H9 (cell line): ENCODE results near the gene SET. TPM values are rescaled to one million over a fixed set of nuclear protein-coding genes. Genes with fewer than 3 reads are reported as not detected.

Experiments used
- DNase-seq: peaks from one replicate; pipeline ENCODE4 v3.0.0-alpha.2; 2017
- H2AFZ ChIP-seq: one replicate; pipeline ENCODE4 v1.6.1; 2013; ENCODE audit warnings: mild to moderate bottlenecking, low read length, control low read depth, moderate library complexity
- H2AK5ac ChIP-seq: 2 replicates; pipeline ENCODE4 v1.6.1; 2013; ENCODE audit warnings: low read length, control low read depth, mixed read lengths; ENCODE audit not compliant: insufficient read length
- H2BK120ac ChIP-seq: one replicate; pipeline ENCODE4 v1.6.1; 2013; ENCODE audit warnings: low read depth, mild to moderate bottlenecking, low read length, control low read depth, inconsistent platforms; ENCODE audit not compliant: poor library complexity, severe bottlenecking
- H2BK12ac ChIP-seq: 2 replicates; pipeline ENCODE4 v1.6.1; 2013; ENCODE audit warnings: low read length, control low read depth, mixed read lengths, low read depth; ENCODE audit not compliant: insufficient read length
- H2BK15ac ChIP-seq: 2 replicates; pipeline ENCODE4 v1.6.1; 2013; ENCODE audit warnings: low read depth, low read length, control low read depth
- H2BK20ac ChIP-seq: one replicate; pipeline ENCODE4 v1.6.1; 2013; ENCODE audit warnings: low read depth, mild to moderate bottlenecking, low read length, control low read depth, inconsistent platforms; ENCODE audit not compliant: poor library complexity, severe bottlenecking
- H2BK5ac ChIP-seq: 2 replicates; pipeline ENCODE4 v1.6.1; 2013; ENCODE audit warnings: low read length, control low read depth, mixed read lengths; ENCODE audit not compliant: insufficient read length
- H3K14ac ChIP-seq: 2 replicates; pipeline ENCODE4 v1.6.1; 2013; ENCODE audit warnings: low read length, control low read depth; ENCODE audit not compliant: insufficient read depth
- H3K18ac ChIP-seq: 2 replicates; pipeline ENCODE4 v1.6.1; 2013; ENCODE audit warnings: low read depth, mild to moderate bottlenecking, mixed read lengths, low read length, control low read depth; ENCODE audit not compliant: insufficient read length
- H3K23ac ChIP-seq: 2 replicates; pipeline ENCODE4 v1.6.1; 2013; ENCODE audit warnings: low read length, control low read depth, mixed read lengths, low read depth; ENCODE audit not compliant: insufficient read length
- H3K23me2 ChIP-seq: 2 replicates; pipeline ENCODE4 v1.6.1; 2013; ENCODE audit warnings: low read depth, mild to moderate bottlenecking, mixed read lengths, low read length, control low read depth; ENCODE audit not compliant: insufficient read length, poor library complexity, severe bottlenecking
- H3K27ac ChIP-seq: 2 replicates; pipeline ENCODE4 v1.5.1; 2013; ENCODE audit warnings: low read length, control low read depth, mixed read lengths, low read depth; ENCODE audit not compliant: insufficient read length
- H3K27me3 ChIP-seq: 2 replicates; pipeline ENCODE4 v1.6.1; 2013; ENCODE audit warnings: low read length, control low read depth, inconsistent platforms; ENCODE audit not compliant: insufficient read depth
- H3K4ac ChIP-seq: 2 replicates; pipeline ENCODE4 v1.6.1; 2013; ENCODE audit warnings: low read depth, mild to moderate bottlenecking, control low read depth, inconsistent platforms, low read length, moderate library complexity
- H3K4me1 ChIP-seq: 2 replicates; pipeline ENCODE4 v1.6.1; 2013; ENCODE audit warnings: low read length, control low read depth, inconsistent platforms; ENCODE audit not compliant: insufficient read depth
- H3K4me2 ChIP-seq: 2 replicates; pipeline ENCODE4 v1.6.1; 2013; ENCODE audit warnings: low read length, control low read depth, mixed read lengths; ENCODE audit not compliant: insufficient read length, insufficient read depth
- H3K56ac ChIP-seq: 2 replicates; pipeline ENCODE4 v1.6.1; 2013; ENCODE audit warnings: low read depth, mild to moderate bottlenecking, mixed read lengths, low read length, control low read depth; ENCODE audit not compliant: insufficient read length
- H3K79me1 ChIP-seq: 2 replicates; pipeline ENCODE4 v1.6.1; 2013; ENCODE audit warnings: low read depth, mild to moderate bottlenecking, moderate library complexity, low read length, control low read depth, inconsistent platforms; ENCODE audit not compliant: insufficient read depth, poor library complexity, severe bottlenecking
- H3K79me2 ChIP-seq: 2 replicates; pipeline ENCODE4 v1.6.1; 2013; ENCODE audit warnings: low read length, control low read depth, inconsistent platforms; ENCODE audit not compliant: insufficient read depth
- H3K9ac ChIP-seq: 2 replicates; pipeline ENCODE4 v1.6.1; 2013; ENCODE audit warnings: low read length, control low read depth, mixed read lengths; ENCODE audit not compliant: insufficient read length; ENCODE audit errors: extremely low read depth
- H3K9me3 ChIP-seq: one replicate; pipeline ENCODE4 v1.6.1; 2013; ENCODE audit warnings: low read depth, low read length, inconsistent platforms; ENCODE audit not compliant: control insufficient read depth
- H3T11ph ChIP-seq: one replicate; pipeline ENCODE4 v1.6.1; 2013; ENCODE audit warnings: mild to moderate bottlenecking, low read length, control low read depth, inconsistent platforms
- H4K20me1 ChIP-seq: one replicate; pipeline ENCODE4 v1.6.1; 2013; ENCODE audit not compliant: control insufficient read depth, insufficient read length, insufficient read depth
- H4K5ac ChIP-seq: 2 replicates; pipeline ENCODE4 v1.6.1; 2013; ENCODE audit warnings: low read depth, mild to moderate bottlenecking, mixed read lengths, low read length, control low read depth; ENCODE audit not compliant: insufficient read length
- H4K8ac ChIP-seq: replicated peaks from 2 replicates; pipeline ENCODE4 v1.6.1; 2013; ENCODE audit warnings: low read length, control low read depth, mixed read lengths, low read depth; ENCODE audit not compliant: insufficient read length
- H4K91ac ChIP-seq: 2 replicates; pipeline ENCODE4 v1.6.1; 2013; ENCODE audit warnings: low read depth, mild to moderate bottlenecking, moderate library complexity, mixed read lengths, low read length, control low read depth; ENCODE audit not compliant: insufficient read length
- H3K27ac Mint-ChIP-seq, 3 experiments: 2 replicates in 2 of 3; 3 replicates in 1 of 3; pipeline ENCODE4 v1.8.0; 2020 to 2021; ENCODE audit warnings: mixed read lengths in 3 of 3, mild to moderate bottlenecking in 1 of 3, moderate library complexity in 1 of 3
- H3K27me3 Mint-ChIP-seq: 2 replicates; pipeline ENCODE4 v1.8.0; 2021; ENCODE audit warnings: low read depth, mild to moderate bottlenecking, moderate library complexity, mixed read lengths
- H3K36me3 Mint-ChIP-seq, 3 experiments: 2 replicates in 2 of 3; 3 replicates in 1 of 3; pipeline ENCODE4 v1.8.0; 2020 to 2021; ENCODE audit warnings: low read depth in 3 of 3, mixed read lengths in 3 of 3; ENCODE audit not compliant: insufficient read depth in 1 of 3
- H3K4me1 Mint-ChIP-seq, 2 experiments: 2 replicates each; pipeline ENCODE4 v1.8.0; 2020; ENCODE audit warnings: mixed read lengths in 2 of 2
- H3K4me3 Mint-ChIP-seq, 2 experiments: 2 replicates in 1 of 2; 3 replicates in 1 of 2; pipeline ENCODE4 v1.8.0; 2020 to 2021; ENCODE audit warnings: mild to moderate bottlenecking in 2 of 2, mixed read lengths in 2 of 2, moderate library complexity in 1 of 2
- H3K9me3 Mint-ChIP-seq, 2 experiments: 2 replicates in 1 of 2; 3 replicates in 1 of 2; pipeline ENCODE4 v1.8.0; 2020; ENCODE audit warnings: mild to moderate bottlenecking in 2 of 2, mixed read lengths in 2 of 2, moderate library complexity in 1 of 2
- WGBS: extraction: QIAGEN DNeasy Blood & Tissue Kit; methylation state at CpG from one replicate; pipeline ENCODE4 v1.1.7; 2013; ENCODE audit warnings: missing lambda C conversion rate, low lambda C conversion rate, mixed read lengths; ENCODE audit not compliant: insufficient read length; ENCODE audit errors: extremely low coverage; 5-methylcytosine and 5-hydroxymethylcytosine counted together
- total RNA-seq: library from RNA; stranded (reverse); gene quantifications from 2 replicates; pipeline ENCODE4 v1.2.1, GENCODE V29; 2021
- TF ChIP-seq, protein P1 (sequence below): fragments of 200-600 bp; sonication (generic); conservative IDR thresholded peaks from 3 replicates; pipeline ENCODE4 v1.8.0; 2021; ENCODE audit warnings: antibody characterized with exemption, mild to moderate bottlenecking

SET gene
- total RNA-seq, 1 experiment from 2014 or later, result 1,148 TPM

DNA sequence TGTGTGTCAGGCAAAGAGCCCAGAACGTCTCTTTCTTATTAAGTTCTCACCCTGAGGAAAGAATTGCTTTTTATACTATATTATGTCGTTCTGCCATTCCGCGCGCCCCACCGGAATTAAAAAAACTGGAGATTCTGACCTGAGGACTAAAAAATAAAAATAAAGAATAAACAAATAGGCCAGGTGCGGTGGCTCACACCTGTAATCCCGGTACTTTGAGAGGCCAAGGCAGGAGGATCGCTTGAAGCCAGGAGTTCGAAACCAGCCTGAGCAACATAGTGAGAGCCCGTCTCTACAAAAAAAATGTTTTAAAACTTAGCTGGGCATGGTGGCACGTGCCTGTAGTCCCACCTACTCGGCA, 31.7 kb upstream of the SET start:
- H3K23ac ChIP-seq, result no peak overlapping the region
- H4K5ac ChIP-seq, result no peak overlapping the region
- H3K18ac ChIP-seq, result no peak overlapping the region
- no peaks in the 10 kb centered on the region for H3K79me2 ChIP-seq
- no peaks in the 10 kb centered on the region for H4K20me1 ChIP-seq
- H3K23me2 ChIP-seq, result no peaks in the 10 kb centered on the region
- no peak overlapping the region for H4K91ac ChIP-seq
- H3K27me3 ChIP-seq, result no peaks in the 10 kb centered on the region
- TF ChIP-seq, protein P1, sequence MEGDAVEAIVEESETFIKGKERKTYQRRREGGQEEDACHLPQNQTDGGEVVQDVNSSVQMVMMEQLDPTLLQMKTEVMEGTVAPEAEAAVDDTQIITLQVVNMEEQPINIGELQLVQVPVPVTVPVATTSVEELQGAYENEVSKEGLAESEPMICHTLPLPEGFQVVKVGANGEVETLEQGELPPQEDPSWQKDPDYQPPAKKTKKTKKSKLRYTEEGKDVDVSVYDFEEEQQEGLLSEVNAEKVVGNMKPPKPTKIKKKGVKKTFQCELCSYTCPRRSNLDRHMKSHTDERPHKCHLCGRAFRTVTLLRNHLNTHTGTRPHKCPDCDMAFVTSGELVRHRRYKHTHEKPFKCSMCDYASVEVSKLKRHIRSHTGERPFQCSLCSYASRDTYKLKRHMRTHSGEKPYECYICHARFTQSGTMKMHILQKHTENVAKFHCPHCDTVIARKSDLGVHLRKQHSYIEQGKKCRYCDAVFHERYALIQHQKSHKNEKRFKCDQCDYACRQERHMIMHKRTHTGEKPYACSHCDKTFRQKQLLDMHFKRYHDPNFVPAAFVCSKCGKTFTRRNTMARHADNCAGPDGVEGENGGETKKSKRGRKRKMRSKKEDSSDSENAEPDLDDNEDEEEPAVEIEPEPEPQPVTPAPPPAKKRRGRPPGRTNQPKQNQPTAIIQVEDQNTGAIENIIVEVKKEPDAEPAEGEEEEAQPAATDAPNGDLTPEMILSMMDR, result no peak
- peaks cover 7 to 9% (median 9%) of the 10 kb centered on the region in 3 experiments; a peak in 5 of 7 replicates for H3K36me3 Mint-ChIP-seq
- no peak overlapping the region for H3K56ac ChIP-seq
- H3T11ph ChIP-seq, result no peak overlapping the region
- no peaks in the 10 kb centered on the region for H3K79me1 ChIP-seq
- H3K27ac ChIP-seq, result peak overlapping the region; percentile 88
- no peak overlapping the region for H3K9ac ChIP-seq
- peak overlapping the region; percentile 44 for H3K4me2 ChIP-seq
- no peak overlapping the region for H2AK5ac ChIP-seq
- no peak overlapping the region for H2BK12ac ChIP-seq
- H3K14ac ChIP-seq, result no peak overlapping the region
- peak overlapping the region; percentile 79 to 90 for H3K4me3 Mint-ChIP-seq
- H2BK5ac ChIP-seq, result no peak overlapping the region
- no peak overlapping the region for H4K8ac ChIP-seq
- H2BK120ac ChIP-seq, result no peak overlapping the region
- H3K27ac Mint-ChIP-seq, result peak overlapping the region; percentile 100
- H3K4me1 Mint-ChIP-seq, result peaks cover 3 to 10% of the 10 kb centered on the region in 2 experiments; a peak in 2 of 4 replicates
- no CpG with 5 or more reads among the region's 13 CpGs for WGBS
- H3K4me1 ChIP-seq, result no peaks in the 10 kb centered on the region
- no peaks in the 10 kb centered on the region for H3K27me3 Mint-ChIP-seq
- H3K4ac ChIP-seq, result no peak overlapping the region
- H3K9me3 ChIP-seq, result no peaks in the 10 kb centered on the region
- no peak overlapping the region for H2BK15ac ChIP-seq
- H2AFZ ChIP-seq, result no peak overlapping the region
- no peak overlapping the region for H2BK20ac ChIP-seq
- no peaks in the 10 kb centered on the region for H3K9me3 Mint-ChIP-seq
- no peak for DNase-seq
